GM12878 (cell line): ENCODE measurements around the gene ASMTL. TPM values are rescaled to one million over a fixed set of nuclear protein-coding genes. Genes with fewer than 3 reads are reported as not detected.

Experiments used
- ATF7 ChIP-seq: fragments of 450-650 bp; IDR thresholded peaks from 2 replicates; pipeline ENCODE4 v1.6.1; 2016; ENCODE audit warnings: low read depth, mild to moderate bottlenecking
- BRCA1 ChIP-seq: IDR thresholded peaks from 2 replicates; pipeline ENCODE4 v1.6.1; 2011; ENCODE audit warnings: low read depth, low read length, improper control_type of control experiment
- CREM ChIP-seq: IDR thresholded peaks from 2 replicates; pipeline ENCODE4 v1.6.1; 2014; ENCODE audit warnings: antibody characterized with exemption, low read depth
- EP300 ChIP-seq, 2 experiments: fragments of 150-350 bp in 1 of 2; IDR thresholded peaks; 2 replicates each; pipeline ENCODE4 v1.6.1; 2011 to 2012; ENCODE audit warnings: low read depth in 2 of 2, low read length in 2 of 2, borderline replicate concordance in 1 of 2, improper control_type of control experiment in 1 of 2, inconsistent platforms in 1 of 2; ENCODE audit not compliant: control insufficient read depth in 1 of 2
- JUND ChIP-seq: IDR thresholded peaks from 2 replicates; pipeline ENCODE4 v1.6.1; 2012; ENCODE audit warnings: low read depth, mild to moderate bottlenecking, low read length, improper control_type of control experiment, moderate library complexity
- MTA2 ChIP-seq: fragments of 450-650 bp; IDR thresholded peaks from 2 replicates; pipeline ENCODE4 v1.6.1; 2016; ENCODE audit warnings: low read depth, mild to moderate bottlenecking, moderate library complexity
- NFYB ChIP-seq: IDR thresholded peaks from 2 replicates; pipeline ENCODE4 v1.6.1; 2011; ENCODE audit warnings: low read depth, mild to moderate bottlenecking, low read length, improper control_type of control experiment, moderate library complexity; ENCODE audit not compliant: insufficient read depth
- NR2F1 ChIP-seq: fragments of 450-650 bp; conservative IDR thresholded peaks from 2 replicates; pipeline ENCODE4 v1.6.1; 2017; ENCODE audit warnings: mild to moderate bottlenecking
- PML ChIP-seq: IDR thresholded peaks from 2 replicates; pipeline ENCODE4 v1.6.1; 2012; ENCODE audit warnings: low read length, inconsistent platforms
- SMAD1 ChIP-seq: fragments of 450-650 bp; IDR thresholded peaks from 2 replicates; pipeline ENCODE4 v1.6.1; 2018; ENCODE audit warnings: mild to moderate bottlenecking, low read depth; ENCODE audit not compliant: partially characterized antibody
- SMAD5 ChIP-seq: IDR thresholded peaks from 2 replicates; pipeline ENCODE4 v1.6.1; 2016; ENCODE audit warnings: antibody characterized with exemption, low read depth
- SMC3 ChIP-seq: IDR thresholded peaks from 2 replicates; pipeline ENCODE4 v1.6.1; 2011; ENCODE audit warnings: low read length, improper control_type of control experiment, borderline replicate concordance
- SUPT20H ChIP-seq: IDR thresholded peaks from 2 replicates; pipeline ENCODE4 v1.6.1; 2011; ENCODE audit warnings: low read depth, mild to moderate bottlenecking, low read length, moderate library complexity, borderline replicate concordance; ENCODE audit not compliant: control insufficient read depth
- ZNF384 ChIP-seq: IDR thresholded peaks from 2 replicates; pipeline ENCODE4 v1.6.1; 2012; ENCODE audit warnings: low read depth, mild to moderate bottlenecking, low read length, improper control_type of control experiment, borderline replicate concordance
- ZNF687 ChIP-seq: fragments of 450-650 bp; IDR thresholded peaks from 2 replicates; pipeline ENCODE4 v1.6.1; 2017; ENCODE audit warnings: mild to moderate bottlenecking, moderate library complexity
- polyA plus RNA-seq, 11 experiments: library from polyadenylated mRNA; depleted of rRNA in 4 of 11; unstranded in 6 of 11; stranded (reverse) in 5 of 11; fragments of >200 nt; fragmentation: Nextera tagmentation in 4 of 11; fragmentation: Illumina TruSeq in 1 of 11; extraction: Ambion mirVana in 4 of 11; extraction: Trizol in 1 of 11; gene quantifications; 1 replicate in 1 of 11; 2 replicates in 10 of 11; pipeline versions ENCODE4 v1.2.1 to v1.2.3, GENCODE V29; 2011 to 2016; ENCODE audit warnings: inconsistent platforms in 2 of 11, missing spikeins in 2 of 11, low read depth in 1 of 11
- total RNA-seq, 4 experiments: library from RNA; depleted of rRNA in 3 of 4; stranded (reverse); fragments of >200 nt in 3 of 4; fragmentation: Illumina TruSeq in 1 of 4; extraction: Trizol in 1 of 4; gene quantifications; 2 replicates each; pipeline versions ENCODE4 v1.2.1 to v1.2.3, GENCODE V29; 2013 to 2021
- TF ChIP-seq, protein P1 (sequence below): fragments of 450-650 bp; IDR thresholded peaks from 2 replicates; pipeline ENCODE4 v1.6.1; 2016; ENCODE audit warnings: mild to moderate bottlenecking
- TF ChIP-seq, protein P2 (sequence below): IDR thresholded peaks from 2 replicates; pipeline ENCODE4 v1.6.1; 2011; ENCODE audit warnings: borderline replicate concordance, low read depth, mild to moderate bottlenecking, moderate library complexity, mixed read lengths, low read length; ENCODE audit not compliant: insufficient read depth; ENCODE audit errors: extremely low read length
- TF ChIP-seq, protein P3 (sequence below): fragments of 150-350 bp; IDR thresholded peaks from 2 replicates; pipeline ENCODE4 v1.6.1; 2016; ENCODE audit warnings: low read depth, low read length

ASMTL gene
- total and polyA plus RNA-seq, 10 of the 15 experiments (the other 5 are each of a cell fraction or from before 2014, with no cell fraction given): 1.6 to 51.9 (median 32.1) TPM

DNA sequence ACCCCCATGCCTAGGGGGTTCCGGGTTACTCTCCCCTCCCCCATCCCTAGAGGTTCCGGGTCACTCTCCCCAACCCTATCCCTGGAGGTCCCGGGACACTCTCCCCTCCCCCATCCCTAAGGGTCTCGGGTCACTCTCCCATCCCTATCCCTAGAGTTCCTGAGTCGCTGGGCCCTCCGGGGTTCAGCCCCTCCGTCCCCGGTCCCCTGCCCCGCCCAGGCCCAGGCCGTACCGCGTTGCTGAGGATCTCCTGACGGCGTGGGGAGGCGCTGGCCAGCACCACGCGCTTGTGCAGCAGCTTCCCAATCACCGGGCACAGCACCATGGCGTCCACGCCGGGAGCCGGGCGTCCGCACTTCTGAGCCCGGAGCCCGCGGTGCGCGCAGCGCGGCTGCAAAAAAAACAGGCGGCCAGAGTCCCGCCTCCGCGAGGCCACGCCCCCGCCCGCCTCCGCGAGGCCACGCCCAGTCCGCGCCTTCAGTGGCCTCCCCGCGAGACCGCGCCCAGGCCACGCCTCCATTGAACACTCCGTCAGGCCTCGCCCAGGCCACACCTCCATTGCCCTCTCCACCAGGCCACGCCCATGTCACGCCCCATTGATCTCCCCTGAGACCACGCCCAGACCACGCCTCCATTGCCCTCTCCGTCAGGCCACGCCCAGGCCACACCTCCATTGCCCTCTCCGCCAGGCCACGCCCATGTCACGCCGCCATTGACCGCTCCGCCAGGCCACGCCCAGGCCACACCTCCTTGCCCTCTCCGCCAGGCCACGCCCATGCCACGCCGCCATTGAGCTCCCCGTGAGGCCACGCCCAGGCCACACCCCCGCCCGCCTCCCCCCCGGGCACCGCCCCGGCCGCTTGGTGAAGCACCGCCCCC is at the start of gene ASMTL (continued):
- TF ChIP-seq ZNF687: no peak
- TF ChIP-seq JUND: 0 out of 2 replicates have a peak, but pooled peaks have one; percentile 6
- TF ChIP-seq SMAD1: no peak
- TF ChIP-seq, protein P1, sequence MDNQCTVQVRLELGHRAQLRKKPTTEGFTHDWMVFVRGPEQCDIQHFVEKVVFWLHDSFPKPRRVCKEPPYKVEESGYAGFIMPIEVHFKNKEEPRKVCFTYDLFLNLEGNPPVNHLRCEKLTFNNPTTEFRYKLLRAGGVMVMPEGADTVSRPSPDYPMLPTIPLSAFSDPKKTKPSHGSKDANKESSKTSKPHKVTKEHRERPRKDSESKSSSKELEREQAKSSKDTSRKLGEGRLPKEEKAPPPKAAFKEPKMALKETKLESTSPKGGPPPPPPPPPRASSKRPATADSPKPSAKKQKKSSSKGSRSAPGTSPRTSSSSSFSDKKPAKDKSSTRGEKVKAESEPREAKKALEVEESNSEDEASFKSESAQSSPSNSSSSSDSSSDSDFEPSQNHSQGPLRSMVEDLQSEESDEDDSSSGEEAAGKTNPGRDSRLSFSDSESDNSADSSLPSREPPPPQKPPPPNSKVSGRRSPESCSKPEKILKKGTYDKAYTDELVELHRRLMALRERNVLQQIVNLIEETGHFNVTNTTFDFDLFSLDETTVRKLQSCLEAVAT: 0 out of 2 replicates have a peak, but pooled peaks have one; percentile 47
- TF ChIP-seq NR2F1: 0 out of 2 replicates have a peak, but pooled peaks have one; percentile 10
- TF ChIP-seq SUPT20H: no peak
- no peak; the same call in 1 of the 2 replicates for TF ChIP-seq BRCA1
- TF ChIP-seq SMC3: no peak
- no peak for TF ChIP-seq ATF7
- TF ChIP-seq EP300 (IDR thresholded peaks at IDR 0.05; ENCODE audit: borderline replicate concordance in 1 of 2, control insufficient read depth in 1 of 2, low read depth in 2 of 2, low read length in 2 of 2): no peak
- TF ChIP-seq, protein P2, sequence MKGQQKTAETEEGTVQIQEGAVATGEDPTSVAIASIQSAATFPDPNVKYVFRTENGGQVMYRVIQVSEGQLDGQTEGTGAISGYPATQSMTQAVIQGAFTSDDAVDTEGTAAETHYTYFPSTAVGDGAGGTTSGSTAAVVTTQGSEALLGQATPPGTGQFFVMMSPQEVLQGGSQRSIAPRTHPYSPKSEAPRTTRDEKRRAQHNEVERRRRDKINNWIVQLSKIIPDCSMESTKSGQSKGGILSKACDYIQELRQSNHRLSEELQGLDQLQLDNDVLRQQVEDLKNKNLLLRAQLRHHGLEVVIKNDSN: no peak
- TF ChIP-seq SMAD5: peak; percentile 66; the same call in 1 of the 2 replicates
- TF ChIP-seq, protein P3, sequence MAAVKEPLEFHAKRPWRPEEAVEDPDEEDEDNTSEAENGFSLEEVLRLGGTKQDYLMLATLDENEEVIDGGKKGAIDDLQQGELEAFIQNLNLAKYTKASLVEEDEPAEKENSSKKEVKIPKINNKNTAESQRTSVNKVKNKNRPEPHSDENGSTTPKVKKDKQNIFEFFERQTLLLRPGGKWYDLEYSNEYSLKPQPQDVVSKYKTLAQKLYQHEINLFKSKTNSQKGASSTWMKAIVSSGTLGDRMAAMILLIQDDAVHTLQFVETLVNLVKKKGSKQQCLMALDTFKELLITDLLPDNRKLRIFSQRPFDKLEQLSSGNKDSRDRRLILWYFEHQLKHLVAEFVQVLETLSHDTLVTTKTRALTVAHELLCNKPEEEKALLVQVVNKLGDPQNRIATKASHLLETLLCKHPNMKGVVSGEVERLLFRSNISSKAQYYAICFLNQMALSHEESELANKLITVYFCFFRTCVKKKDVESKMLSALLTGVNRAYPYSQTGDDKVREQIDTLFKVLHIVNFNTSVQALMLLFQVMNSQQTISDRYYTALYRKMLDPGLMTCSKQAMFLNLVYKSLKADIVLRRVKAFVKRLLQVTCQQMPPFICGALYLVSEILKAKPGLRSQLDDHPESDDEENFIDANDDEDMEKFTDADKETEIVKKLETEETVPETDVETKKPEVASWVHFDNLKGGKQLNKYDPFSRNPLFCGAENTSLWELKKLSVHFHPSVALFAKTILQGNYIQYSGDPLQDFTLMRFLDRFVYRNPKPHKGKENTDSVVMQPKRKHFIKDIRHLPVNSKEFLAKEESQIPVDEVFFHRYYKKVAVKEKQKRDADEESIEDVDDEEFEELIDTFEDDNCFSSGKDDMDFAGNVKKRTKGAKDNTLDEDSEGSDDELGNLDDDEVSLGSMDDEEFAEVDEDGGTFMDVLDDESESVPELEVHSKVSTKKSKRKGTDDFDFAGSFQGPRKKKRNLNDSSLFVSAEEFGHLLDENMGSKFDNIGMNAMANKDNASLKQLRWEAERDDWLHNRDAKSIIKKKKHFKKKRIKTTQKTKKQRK: no peak
- TF ChIP-seq PML: no peak
- TF ChIP-seq CREM: no peak
- 0 out of 2 replicates have a peak, but pooled peaks have one; percentile 14 for TF ChIP-seq MTA2
- 0 out of 2 replicates have a peak, but pooled peaks have one; percentile 9 for TF ChIP-seq NFYB
- peak; percentile 90 for TF ChIP-seq ZNF384
